ENCODE results near the gene RALGPS2. TPM values are rescaled to one million over a fixed set of nuclear protein-coding genes. Genes with fewer than 3 reads are reported as not detected.

Gene RALGPS2
- total and polyA plus RNA-seq, 12 donors = 1.4 to 12.8 (median 7.4) TPM

DNA sequence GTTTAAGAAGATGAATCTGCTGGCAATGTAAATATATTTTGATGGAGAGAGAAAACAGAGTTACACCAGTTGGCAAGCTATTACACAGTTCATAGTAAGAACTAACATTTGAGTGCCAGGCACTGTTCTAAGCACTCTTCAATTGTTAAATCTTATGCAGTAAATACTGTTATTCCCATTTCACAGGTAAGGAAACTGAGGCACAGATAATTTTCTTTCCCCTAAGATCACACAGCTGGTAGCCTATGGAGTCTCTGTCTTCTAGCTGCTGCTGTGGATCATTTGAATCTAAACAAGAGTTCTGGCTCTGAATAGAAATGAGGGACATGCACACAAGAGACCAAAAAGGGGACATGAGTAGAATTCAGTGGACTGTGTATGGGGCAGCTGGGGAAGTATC lies 137.8 kb downstream of the RALGPS2 start:
- Histone ChIP-seq H3K27ac (no peak overlapping the region), H3K36me3 (peaks cover 0 to 9% (median 0%) of the 10 kb centered on the region in 9 donors), H3K9me3 (no peaks in the 10 kb centered on the region), H3K4me1 (peaks cover 0 to 29% (median 6%) of the 10 kb centered on the region in 9 donors), H3K4me3 (no peak overlapping the region), H3K27me3 (no peaks in the 10 kb centered on the region)
- DNase-seq (no peak), ATAC-seq (no peak)
- intact Hi-C loops (cut with DNase I) = no loop called here
- TF ChIP-seq, protein P1, sequence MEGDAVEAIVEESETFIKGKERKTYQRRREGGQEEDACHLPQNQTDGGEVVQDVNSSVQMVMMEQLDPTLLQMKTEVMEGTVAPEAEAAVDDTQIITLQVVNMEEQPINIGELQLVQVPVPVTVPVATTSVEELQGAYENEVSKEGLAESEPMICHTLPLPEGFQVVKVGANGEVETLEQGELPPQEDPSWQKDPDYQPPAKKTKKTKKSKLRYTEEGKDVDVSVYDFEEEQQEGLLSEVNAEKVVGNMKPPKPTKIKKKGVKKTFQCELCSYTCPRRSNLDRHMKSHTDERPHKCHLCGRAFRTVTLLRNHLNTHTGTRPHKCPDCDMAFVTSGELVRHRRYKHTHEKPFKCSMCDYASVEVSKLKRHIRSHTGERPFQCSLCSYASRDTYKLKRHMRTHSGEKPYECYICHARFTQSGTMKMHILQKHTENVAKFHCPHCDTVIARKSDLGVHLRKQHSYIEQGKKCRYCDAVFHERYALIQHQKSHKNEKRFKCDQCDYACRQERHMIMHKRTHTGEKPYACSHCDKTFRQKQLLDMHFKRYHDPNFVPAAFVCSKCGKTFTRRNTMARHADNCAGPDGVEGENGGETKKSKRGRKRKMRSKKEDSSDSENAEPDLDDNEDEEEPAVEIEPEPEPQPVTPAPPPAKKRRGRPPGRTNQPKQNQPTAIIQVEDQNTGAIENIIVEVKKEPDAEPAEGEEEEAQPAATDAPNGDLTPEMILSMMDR (IDR thresholded peaks at IDR 0.05) = no peak

DNA sequence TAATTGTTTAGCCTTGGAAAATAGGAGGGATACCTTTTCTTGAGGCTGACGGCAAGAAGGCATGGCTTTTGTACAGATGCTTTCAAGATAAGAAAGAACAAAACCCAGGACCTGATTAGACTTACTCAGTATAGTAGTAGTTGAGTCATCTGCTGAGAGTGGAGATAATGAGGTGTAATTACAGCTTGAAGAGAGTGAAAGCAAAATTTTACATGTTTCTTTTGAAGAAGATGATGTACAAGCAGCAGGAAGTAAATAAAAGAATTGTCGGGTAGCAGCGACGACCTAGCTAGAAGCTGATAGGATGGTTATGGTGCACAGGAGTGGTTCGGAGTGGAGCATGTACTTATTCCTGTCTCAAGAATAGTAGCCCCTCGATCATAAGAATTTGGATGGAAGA lies 139.3 kb downstream of the RALGPS2 start:
- no peak overlapping the region for H3K27ac ChIP-seq
- TF ChIP-seq, protein P1 (IDR thresholded peaks at IDR 0.05) = no peak
- no peak overlapping the region for H3K4me3 ChIP-seq
- peaks cover 0 to 29% (median 6%) of the 10 kb centered on the region in 9 donors for H3K4me1 ChIP-seq
- H3K9me3 ChIP-seq = no peaks in the 10 kb centered on the region
- DNase-seq (no peak), ATAC-seq (no peak)
- 77 to 85% methylated on average over 6 of the region's 6 CpGs for WGBS, 2 donors
- no peaks in the 10 kb centered on the region for H3K27me3 ChIP-seq
- H3K36me3 ChIP-seq = peaks cover 0 to 9% (median 0%) of the 10 kb centered on the region in 9 donors
- intact Hi-C loops (cut with DNase I) = no loop called here

DNA sequence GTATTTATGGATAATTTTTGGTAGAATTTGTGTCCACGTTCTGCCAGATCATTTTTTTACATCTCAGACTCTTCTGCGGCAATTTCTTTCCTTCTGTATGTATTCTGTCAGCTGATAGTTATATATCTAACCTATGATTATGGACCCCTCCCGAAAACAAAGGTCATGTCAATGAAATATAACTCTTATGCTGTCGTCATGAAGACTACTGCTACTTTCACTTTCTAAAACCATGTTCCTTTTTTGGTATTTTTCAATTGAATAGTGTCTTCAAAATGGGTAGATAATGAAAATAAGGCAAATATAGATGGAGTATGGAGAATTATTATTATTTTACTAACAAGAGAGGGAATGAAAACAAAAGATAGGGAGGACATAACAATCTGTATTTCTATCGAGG lies 142.6 kb downstream of the RALGPS2 start:
- Histone ChIP-seq H3K4me3 (peak overlapping the region in 9 of 10 donors; percentile 10 to 50 (median 42)), H3K4me1 (peaks cover 0 to 46% (median 21%) of the 10 kb centered on the region in 9 donors), H3K9me3 (no peaks in the 10 kb centered on the region), H3K36me3 (peaks cover 0 to 9% (median 0%) of the 10 kb centered on the region in 9 donors), H3K27ac (peak overlapping the region in 9 of 10 donors; percentile 8 to 79 (median 54)), H3K27me3 (no peaks in the 10 kb centered on the region)
- ATAC-seq (no peak), DNase-seq (no peak)
- TF ChIP-seq, protein P1 (IDR thresholded peaks at IDR 0.05) = no peak
- 51 to 62% methylated on average over 5 of the region's 5 CpGs for WGBS, 2 donors
- intact Hi-C loops (cut with DNase I) = loop anchor here in 1 of 10 donors (5.0 kb wide), 1 partner anchor 70 kb away; no protein-coding TSS in a partner anchor

- 54 to 77% methylated on average over 1 of the region's 1 CpG for WGBS, 2 donors
- peak overlapping the region in 8 of 10 donors; percentile 15 to 79 (median 55) for H3K27ac ChIP-seq
- TF ChIP-seq, protein P1 (IDR thresholded peaks at IDR 0.05) = no peak
Measured at GRCh38 chr1:178868706-178869105, 143.7 kb downstream of the RALGPS2 start.

More at GRCh38 chr1:178868706-178869105, 143.7 kb downstream of the RALGPS2 start:
- Histone ChIP-seq H3K36me3 (peaks cover 0 to 9% (median 0%) of the 10 kb centered on the region in 9 donors), H3K4me1 (peaks cover 0 to 50% (median 16%) of the 10 kb centered on the region in 9 donors), H3K4me3 (peak overlapping the region in 9 of 10 donors; percentile 10 to 50 (median 42)), H3K9me3 (no peaks in the 10 kb centered on the region), H3K27me3 (no peaks in the 10 kb centered on the region)
- ATAC-seq (no peak), DNase-seq (no peak)
- intact Hi-C loops (cut with DNase I) = loop anchor here in 1 of 10 donors (5.0 kb wide), 1 partner anchor 69 kb away; no protein-coding TSS in a partner anchor

Measured in heart right ventricle (tissue), 16 donors.